OCI-LY7 (cell line): ENCODE results near the gene P2RX6. TPM values are rescaled to one million over a fixed set of nuclear protein-coding genes. Genes with fewer than 3 reads are reported as not detected.

Experiments used
- BruUV-seq: library from RNA; stranded (reverse); fragments of 400-500 nt; replicated peaks from 2 replicates; lab custom pipeline; 2021; lab: Mats Ljungman, UMichigan
- CTCF ChIA-PET: fragments of 300-600 bp; sonication (Branson Sonifier 250); formaldehyde crosslinking; loops from one replicate; lab custom pipeline; 2022; ENCODE audit warnings: antibody characterized with exemption; ENCODE audit not compliant: unreplicated experiment; lab: Charles Lee
- POLR2A ChIA-PET: fragments of 300-600 bp; sonication (Branson Sonifier 250); formaldehyde crosslinking; loops from one replicate; lab custom pipeline; 2022; ENCODE audit warnings: antibody characterized with exemption; lab: Charles Lee
- DNase-seq: peaks from one replicate; pipeline ENCODE4 v3.0.0-alpha.2; 2015; ENCODE audit warnings: low spot score
- H2AFZ ChIP-seq: fragments of 200-600 bp; sonication (generic), shearing (Covaris generic); 2 replicates; pipeline ENCODE4 v1.6.1; 2014; ENCODE audit warnings: mild to moderate bottlenecking, antibody characterized with exemption, low read length, moderate library complexity
- H3K27ac ChIP-seq: fragments of 200-600 bp; sonication (generic); 2 replicates; pipeline ENCODE4 v1.5.1; 2014; ENCODE audit warnings: mixed run types, low read depth, mild to moderate bottlenecking, moderate library complexity, low read length, inconsistent platforms; ENCODE audit not compliant: poor library complexity, severe bottlenecking
- H3K36me3 ChIP-seq: fragments of 200-600 bp; sonication (generic); 2 replicates; pipeline ENCODE4 v1.6.1; 2014; ENCODE audit warnings: mild to moderate bottlenecking, antibody characterized with exemption, low read length, moderate library complexity, mixed read lengths; ENCODE audit not compliant: insufficient read depth
- H3K4me1 ChIP-seq: fragments of 200-600 bp; sonication (generic); 2 replicates; pipeline ENCODE4 v1.5.1; 2014; ENCODE audit warnings: mild to moderate bottlenecking, low read length; ENCODE audit not compliant: insufficient read depth, poor library complexity, severe bottlenecking
- H3K4me2 ChIP-seq: fragments of 200-600 bp; sonication (generic); 2 replicates; pipeline ENCODE4 v1.6.1; 2014; ENCODE audit warnings: mild to moderate bottlenecking, low read length
- H3K4me3 ChIP-seq: fragments of 200-600 bp; sonication (generic); 2 replicates; pipeline ENCODE4 v1.5.1; 2014; ENCODE audit warnings: mild to moderate bottlenecking, low read depth, low read length; ENCODE audit not compliant: poor library complexity, severe bottlenecking
- H3K79me2 ChIP-seq: fragments of 200-600 bp; sonication (generic); 2 replicates; pipeline ENCODE4 v1.6.1; 2016; ENCODE audit warnings: low read depth, mild to moderate bottlenecking, low read length, moderate library complexity, mixed read lengths; ENCODE audit not compliant: insufficient read depth
- H3K9me2 ChIP-seq: fragments of 200-600 bp; sonication (generic); 2 replicates; pipeline ENCODE4 v1.6.1; 2016; ENCODE audit warnings: mild to moderate bottlenecking, low read length, mixed read lengths; ENCODE audit not compliant: insufficient read depth
- H3K9me3 ChIP-seq: fragments of 200-600 bp; sonication (generic); 2 replicates; pipeline ENCODE4 v1.6.1; 2014; ENCODE audit warnings: mild to moderate bottlenecking, mixed run types, low read length, mixed read lengths
- H4K20me1 ChIP-seq: fragments of 200-600 bp; sonication (generic); 2 replicates; pipeline ENCODE4 v1.6.1; 2014; ENCODE audit warnings: mild to moderate bottlenecking, antibody characterized with exemption, low read length, moderate library complexity, mixed read lengths; ENCODE audit not compliant: insufficient read depth
- CTCF ChIP-seq: fragments of 200-600 bp; sonication (generic); conservative IDR thresholded peaks from 2 replicates; pipeline ENCODE4 v1.5.1; 2014; ENCODE audit warnings: mild to moderate bottlenecking, antibody characterized with exemption, low read length, moderate library complexity, mixed read lengths
- EZH2phosphoT487 ChIP-seq: fragments of 200-600 bp; sonication (generic); IDR thresholded peaks from 2 replicates; pipeline ENCODE4 v1.6.1; 2018; ENCODE audit warnings: low read depth, borderline replicate concordance, mild to moderate bottlenecking, mixed run types, antibody characterized with exemption, low read length, moderate library complexity, mixed read lengths
- intact Hi-C: fragments of 100-400 bp; cut with micrococcal nuclease; formaldehyde crosslinking; loops from one replicate; pipeline ENCODE4 v1.10.0; 2022; ENCODE audit not compliant: unreplicated experiment
- total RNA-seq, 2 experiments: library from RNA; depleted of rRNA in 1 of 2; stranded (reverse); fragments of >200 nt in 1 of 2; shearing (Covaris generic) in 1 of 2; gene quantifications; 2 replicates each; pipeline ENCODE4 v1.2.3, GENCODE V29; 2014 to 2022

The P2RX6 gene
- total RNA-seq, 2 experiments from 2014 or later: 0.06 to 0.32 TPM

- no peaks in the 10 kb centered on the region for H3K9me3 ChIP-seq
- no TSS peak for BruUV-seq
- POLR2A ChIA-PET: interaction anchor here (0.5 kb wide), 1 partner anchor 64 kb away, joined by 3 read pairs; no protein-coding TSS in a partner anchor
Measured at GRCh38 chr22:21009638-21010425, 5.1 kb upstream of the P2RX6 start.

GRCh38 chr22:21010426-21011113 lies 4.4 kb upstream of the P2RX6 start:
- DNase-seq: no peak
- no TSS peak for BruUV-seq
- Histone ChIP-seq H3K9me3 (no peaks in the 10 kb centered on the region), H4K20me1 (no peaks in the 10 kb centered on the region), H3K4me3 (no peak overlapping the region), H3K9me2 (no peaks in the 10 kb centered on the region), H2AFZ (no peak overlapping the region), H3K79me2 (no peaks in the 10 kb centered on the region), H3K27ac (no peak overlapping the region), H3K4me2 (no peak overlapping the region), H3K36me3 (no peaks in the 10 kb centered on the region), H3K4me1 (peaks cover 15% of the 10 kb centered on the region)
- ChIA-PET CTCF (no interaction called here), POLR2A (no interaction called here)
- TF ChIP-seq CTCF (no peak), EZH2phosphoT487 (no peak)
- intact Hi-C loops: no loop called here

More at GRCh38 chr22:21009638-21010425, 5.1 kb upstream of the P2RX6 start:
- Histone ChIP-seq H3K79me2 (no peaks in the 10 kb centered on the region), H3K27ac (no peak overlapping the region), H4K20me1 (no peaks in the 10 kb centered on the region), H3K4me1 (peaks cover 14% of the 10 kb centered on the region), H3K4me2 (no peak overlapping the region), H3K36me3 (no peaks in the 10 kb centered on the region), H2AFZ (no peak overlapping the region), H3K9me2 (no peaks in the 10 kb centered on the region), H3K4me3 (no peak overlapping the region)
- CTCF ChIA-PET: no interaction called here
- intact Hi-C loops: loop anchor here (10.0 kb wide), 1 partner anchor 155 kb away; the partner anchor contains the start of genes PI4KA and SNAP29
- DNase-seq: peak; percentile 62
- no peak for TF ChIP-seq CTCF
- TF ChIP-seq EZH2phosphoT487: no peak
